HepG2 (cell line): Measurements from ENCODE around the gene AMIGO1. TPM values are rescaled to one million over a fixed set of nuclear protein-coding genes. Genes with fewer than 3 reads are reported as not detected.

ENCODE experiments used
- FLYWCH1 ChIP-seq: sonication (generic); formaldehyde crosslinking; IDR thresholded peaks from 2 replicates; pipeline ENCODE4 v1.8.1; 2023; ENCODE audit warnings: mild to moderate bottlenecking, missing genetic modification reagents
- HMG20A ChIP-seq: IDR thresholded peaks from 2 replicates; pipeline ENCODE4 v1.6.1; 2016; ENCODE audit warnings: borderline replicate concordance
- HOXD1 ChIP-seq: sonication (generic); formaldehyde crosslinking; IDR thresholded peaks from 2 replicates; pipeline ENCODE4 v1.5.0; 2020; ENCODE audit warnings: missing genetic modification reagents
- KDM3A ChIP-seq: IDR thresholded peaks from 2 replicates; pipeline ENCODE4 v1.6.1; 2018; ENCODE audit warnings: low read depth, missing compliant biosample characterization
- RORA ChIP-seq: sonication (generic); formaldehyde crosslinking; IDR thresholded peaks from 2 replicates; pipeline ENCODE4 v1.5.0; 2020; ENCODE audit warnings: mild to moderate bottlenecking, missing genetic modification reagents, moderate library complexity
- RXRA ChIP-seq: sonication (generic); formaldehyde crosslinking; IDR thresholded peaks from 2 replicates; pipeline ENCODE4 v1.5.1; 2020; ENCODE audit warnings: missing genetic modification reagents
- SOX6 ChIP-seq, 2 experiments: fragments of 450-650 bp in 1 of 2; sonication (generic) in 1 of 2; formaldehyde crosslinking in 1 of 2; IDR thresholded peaks; 2 replicates each; pipeline versions ENCODE4 v1.4.0 to v1.6.1; 2017 to 2020; ENCODE audit warnings: antibody characterized with exemption in 1 of 2, mild to moderate bottlenecking in 1 of 2, missing genetic modification reagents in 1 of 2
- THYN1 ChIP-seq: sonication (generic); formaldehyde crosslinking; IDR thresholded peaks from 2 replicates; pipeline ENCODE4 v1.8.1; 2023; ENCODE audit warnings: low read depth, mild to moderate bottlenecking, moderate library complexity, missing genetic modification reagents, borderline replicate concordance
- ZBTB3 ChIP-seq: sonication (generic); formaldehyde crosslinking; IDR thresholded peaks from 2 replicates; pipeline ENCODE4 v1.4.0; 2020; ENCODE audit warnings: low read depth, mild to moderate bottlenecking, moderate library complexity, missing genetic modification reagents, borderline replicate concordance
- ZSCAN20 ChIP-seq: sonication (generic); formaldehyde crosslinking; IDR thresholded peaks from 2 replicates; pipeline ENCODE4 v1.4.0; 2020; ENCODE audit warnings: missing genetic modification reagents, mild to moderate bottlenecking, borderline replicate concordance
- polyA plus RNA-seq, 8 experiments: library from polyadenylated mRNA; depleted of rRNA in 3 of 8; stranded (reverse) in 7 of 8; unstranded in 1 of 8; fragments of >200 nt; fragmentation: Illumina TruSeq in 4 of 8; extraction: Trizol in 4 of 8; gene quantifications; 2 replicates each; pipeline versions ENCODE4 v1.2.1 to v1.2.3, GENCODE V29; 2011 to 2016; ENCODE audit warnings: low read depth in 4 of 8, missing spikeins in 1 of 8, mixed read lengths in 1 of 8; ENCODE audit not compliant: insufficient read depth in 1 of 8
- total RNA-seq, 5 experiments: library from RNA; depleted of rRNA; stranded (reverse); fragments of >200 nt; fragmentation: Illumina TruSeq; extraction: Trizol; gene quantifications; 2 replicates each; pipeline ENCODE4 v1.2.3, GENCODE V29; 2016; ENCODE audit warnings: low read depth in 1 of 5
- TF ChIP-seq, protein P1 (sequence below): sonication (generic); formaldehyde crosslinking; conservative IDR thresholded peaks from 2 replicates; pipeline ENCODE4 v1.4.0; 2020; ENCODE audit warnings: missing genetic modification reagents
- TF ChIP-seq, protein P2 (sequence below): sonication (generic); formaldehyde crosslinking; IDR thresholded peaks from 2 replicates; pipeline ENCODE4 v1.4.0; 2020; ENCODE audit warnings: mild to moderate bottlenecking, missing genetic modification reagents
- TF ChIP-seq, protein P3 (sequence below): sonication (generic); formaldehyde crosslinking; IDR thresholded peaks from 2 replicates; pipeline ENCODE4 v1.4.0; 2020; ENCODE audit warnings: mild to moderate bottlenecking, missing genetic modification reagents
- TF ChIP-seq, protein P4 (sequence below): sonication (generic); formaldehyde crosslinking; IDR thresholded peaks from 2 replicates; pipeline ENCODE4 v1.8.1; 2023; ENCODE audit warnings: mild to moderate bottlenecking, moderate library complexity, missing genetic modification reagents
- TF ChIP-seq, protein P5 (sequence below): sonication (generic); formaldehyde crosslinking; IDR thresholded peaks from 2 replicates; pipeline ENCODE4 v1.4.0; 2020; ENCODE audit warnings: missing genetic modification reagents
- TF ChIP-seq, protein P6 (sequence below): IDR thresholded peaks from 2 replicates; pipeline ENCODE4 v1.6.1; 2016; ENCODE audit warnings: missing compliant biosample characterization, missing genetic modification reagents, borderline replicate concordance

AMIGO1 gene
- total and polyA plus RNA-seq, 2 of the 13 experiments (the other 11 are each of a cell fraction or from before 2014, with no cell fraction given): 0.40 to 1.3 TPM

DNA sequence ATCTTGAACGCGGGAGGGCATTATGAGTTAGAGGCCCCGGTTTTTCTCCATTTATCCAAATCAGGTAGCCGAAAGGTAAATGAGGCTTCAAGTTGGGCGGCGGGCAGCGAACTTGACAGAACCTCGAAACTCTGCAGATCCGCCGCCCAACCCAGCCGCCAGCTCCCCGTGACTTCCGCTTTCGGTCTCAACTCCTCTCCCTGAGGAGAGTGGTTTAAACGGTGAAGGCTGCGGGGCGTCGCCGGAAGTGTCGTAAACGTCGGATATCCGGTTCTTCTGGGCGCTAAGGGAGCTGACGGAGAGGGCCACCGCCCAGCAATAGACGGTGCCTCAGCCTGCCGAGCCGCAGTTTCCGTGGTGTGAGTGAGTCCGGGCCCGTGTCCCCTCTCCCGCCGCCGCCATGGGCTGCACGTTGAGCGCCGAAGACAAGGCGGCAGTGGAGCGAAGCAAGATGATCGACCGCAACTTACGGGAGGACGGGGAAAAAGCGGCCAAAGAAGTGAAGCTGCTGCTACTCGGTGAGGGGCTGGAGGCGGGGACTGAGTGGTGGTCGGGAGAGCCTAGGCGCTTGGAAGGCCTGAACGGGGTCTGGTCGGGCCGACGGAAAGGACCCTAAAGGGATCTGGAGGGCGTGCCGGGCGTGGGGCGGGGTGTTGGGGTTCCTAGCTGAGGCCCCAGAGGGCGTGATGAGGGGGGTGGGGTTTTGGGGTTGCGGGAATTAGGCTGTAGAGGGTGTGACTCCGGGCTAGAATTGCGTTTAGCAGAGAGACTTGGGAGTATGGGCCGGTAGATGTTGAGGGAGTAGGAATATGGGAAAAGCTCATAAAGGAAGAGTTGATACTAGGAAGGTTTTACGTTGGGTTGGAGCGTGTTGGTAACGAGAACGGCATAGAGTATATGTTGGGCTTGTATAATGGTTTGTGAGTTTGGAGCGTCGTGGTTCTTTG, 39.1 kb upstream of the AMIGO1 start, which contains the start of gene GNAI3 (continued):
- TF ChIP-seq FLYWCH1 (CRISPR knock-in tag): no peak
- TF ChIP-seq, protein P1, sequence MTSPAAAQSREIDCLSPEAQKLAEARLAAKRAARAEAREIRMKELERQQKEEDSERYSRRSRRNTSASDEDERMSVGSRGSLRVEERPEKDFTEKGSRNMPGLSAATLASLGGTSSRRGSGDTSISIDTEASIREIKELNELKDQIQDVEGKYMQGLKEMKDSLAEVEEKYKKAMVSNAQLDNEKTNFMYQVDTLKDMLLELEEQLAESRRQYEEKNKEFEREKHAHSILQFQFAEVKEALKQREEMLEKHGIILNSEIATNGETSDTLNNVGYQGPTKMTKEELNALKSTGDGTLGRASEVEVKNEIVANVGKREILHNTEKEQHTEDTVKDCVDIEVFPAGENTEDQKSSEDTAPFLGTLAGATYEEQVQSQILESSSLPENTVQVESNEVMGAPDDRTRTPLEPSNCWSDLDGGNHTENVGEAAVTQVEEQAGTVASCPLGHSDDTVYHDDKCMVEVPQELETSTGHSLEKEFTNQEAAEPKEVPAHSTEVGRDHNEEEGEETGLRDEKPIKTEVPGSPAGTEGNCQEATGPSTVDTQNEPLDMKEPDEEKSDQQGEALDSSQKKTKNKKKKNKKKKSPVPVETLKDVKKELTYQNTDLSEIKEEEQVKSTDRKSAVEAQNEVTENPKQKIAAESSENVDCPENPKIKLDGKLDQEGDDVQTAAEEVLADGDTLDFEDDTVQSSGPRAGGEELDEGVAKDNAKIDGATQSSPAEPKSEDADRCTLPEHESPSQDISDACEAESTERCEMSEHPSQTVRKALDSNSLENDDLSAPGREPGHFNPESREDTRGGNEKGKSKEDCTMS (CRISPR knock-in tag): no peak
- TF ChIP-seq RXRA: no peak; the same call in none of the 2 replicates
- no peak for TF ChIP-seq HMG20A (CRISPR knock-in tag)
- TF ChIP-seq, protein P2, sequence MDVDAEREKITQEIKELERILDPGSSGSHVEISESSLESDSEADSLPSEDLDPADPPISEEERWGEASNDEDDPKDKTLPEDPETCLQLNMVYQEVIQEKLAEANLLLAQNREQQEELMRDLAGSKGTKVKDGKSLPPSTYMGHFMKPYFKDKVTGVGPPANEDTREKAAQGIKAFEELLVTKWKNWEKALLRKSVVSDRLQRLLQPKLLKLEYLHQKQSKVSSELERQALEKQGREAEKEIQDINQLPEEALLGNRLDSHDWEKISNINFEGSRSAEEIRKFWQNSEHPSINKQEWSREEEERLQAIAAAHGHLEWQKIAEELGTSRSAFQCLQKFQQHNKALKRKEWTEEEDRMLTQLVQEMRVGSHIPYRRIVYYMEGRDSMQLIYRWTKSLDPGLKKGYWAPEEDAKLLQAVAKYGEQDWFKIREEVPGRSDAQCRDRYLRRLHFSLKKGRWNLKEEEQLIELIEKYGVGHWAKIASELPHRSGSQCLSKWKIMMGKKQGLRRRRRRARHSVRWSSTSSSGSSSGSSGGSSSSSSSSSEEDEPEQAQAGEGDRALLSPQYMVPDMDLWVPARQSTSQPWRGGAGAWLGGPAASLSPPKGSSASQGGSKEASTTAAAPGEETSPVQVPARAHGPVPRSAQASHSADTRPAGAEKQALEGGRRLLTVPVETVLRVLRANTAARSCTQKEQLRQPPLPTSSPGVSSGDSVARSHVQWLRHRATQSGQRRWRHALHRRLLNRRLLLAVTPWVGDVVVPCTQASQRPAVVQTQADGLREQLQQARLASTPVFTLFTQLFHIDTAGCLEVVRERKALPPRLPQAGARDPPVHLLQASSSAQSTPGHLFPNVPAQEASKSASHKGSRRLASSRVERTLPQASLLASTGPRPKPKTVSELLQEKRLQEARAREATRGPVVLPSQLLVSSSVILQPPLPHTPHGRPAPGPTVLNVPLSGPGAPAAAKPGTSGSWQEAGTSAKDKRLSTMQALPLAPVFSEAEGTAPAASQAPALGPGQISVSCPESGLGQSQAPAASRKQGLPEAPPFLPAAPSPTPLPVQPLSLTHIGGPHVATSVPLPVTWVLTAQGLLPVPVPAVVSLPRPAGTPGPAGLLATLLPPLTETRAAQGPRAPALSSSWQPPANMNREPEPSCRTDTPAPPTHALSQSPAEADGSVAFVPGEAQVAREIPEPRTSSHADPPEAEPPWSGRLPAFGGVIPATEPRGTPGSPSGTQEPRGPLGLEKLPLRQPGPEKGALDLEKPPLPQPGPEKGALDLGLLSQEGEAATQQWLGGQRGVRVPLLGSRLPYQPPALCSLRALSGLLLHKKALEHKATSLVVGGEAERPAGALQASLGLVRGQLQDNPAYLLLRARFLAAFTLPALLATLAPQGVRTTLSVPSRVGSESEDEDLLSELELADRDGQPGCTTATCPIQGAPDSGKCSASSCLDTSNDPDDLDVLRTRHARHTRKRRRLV: no peak
- TF ChIP-seq, protein P3, sequence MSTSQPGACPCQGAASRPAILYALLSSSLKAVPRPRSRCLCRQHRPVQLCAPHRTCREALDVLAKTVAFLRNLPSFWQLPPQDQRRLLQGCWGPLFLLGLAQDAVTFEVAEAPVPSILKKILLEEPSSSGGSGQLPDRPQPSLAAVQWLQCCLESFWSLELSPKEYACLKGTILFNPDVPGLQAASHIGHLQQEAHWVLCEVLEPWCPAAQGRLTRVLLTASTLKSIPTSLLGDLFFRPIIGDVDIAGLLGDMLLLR: 0 out of 2 replicates have a peak, but pooled peaks have one; percentile 65
- TF ChIP-seq, protein P4, sequence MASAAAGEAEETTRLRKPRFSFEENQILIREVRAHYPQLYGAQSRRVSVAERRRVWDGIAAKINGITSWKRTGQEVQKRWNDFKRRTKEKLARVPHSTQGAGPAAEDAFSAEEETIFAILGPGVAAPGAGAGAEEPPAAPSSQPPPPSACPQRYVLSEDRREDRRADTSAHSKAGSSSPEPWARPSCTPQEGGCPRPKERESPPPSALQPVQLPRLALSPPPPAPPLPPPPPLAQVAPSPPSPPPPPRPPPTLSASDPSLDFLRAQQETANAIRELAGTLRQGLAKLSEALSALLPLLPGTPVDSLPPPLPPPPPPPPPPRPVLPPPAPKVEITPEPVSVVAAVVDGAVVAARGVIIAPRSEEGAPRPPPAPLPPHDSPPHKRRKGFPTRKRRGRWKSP: peak; percentile 69; the same call in 1 of the 2 replicates
- no peak for TF ChIP-seq RORA
- TF ChIP-seq THYN1 (CRISPR knock-in tag): no peak
- no peak; the same call in 1 of the 2 replicates for TF ChIP-seq ZSCAN20
- TF ChIP-seq ZBTB3: peak; percentile 25; the same call in 1 of the 2 replicates
- no peak for TF ChIP-seq SOX6 (IDR thresholded peaks at IDR 0.05)
- peak; percentile 51 for TF ChIP-seq SOX6 (CRISPR knock-in tag; IDR thresholded peaks at IDR 0.05)
- TF ChIP-seq, protein P5, sequence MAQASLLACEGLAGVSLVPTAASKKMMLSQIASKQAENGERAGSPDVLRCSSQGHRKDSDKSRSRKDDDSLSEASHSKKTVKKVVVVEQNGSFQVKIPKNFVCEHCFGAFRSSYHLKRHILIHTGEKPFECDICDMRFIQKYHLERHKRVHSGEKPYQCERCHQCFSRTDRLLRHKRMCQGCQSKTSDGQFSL (CRISPR knock-in tag): no peak
- peak; percentile 53; the same call in 1 of the 2 replicates for TF ChIP-seq KDM3A (CRISPR knock-in tag)
- TF ChIP-seq, protein P6, sequence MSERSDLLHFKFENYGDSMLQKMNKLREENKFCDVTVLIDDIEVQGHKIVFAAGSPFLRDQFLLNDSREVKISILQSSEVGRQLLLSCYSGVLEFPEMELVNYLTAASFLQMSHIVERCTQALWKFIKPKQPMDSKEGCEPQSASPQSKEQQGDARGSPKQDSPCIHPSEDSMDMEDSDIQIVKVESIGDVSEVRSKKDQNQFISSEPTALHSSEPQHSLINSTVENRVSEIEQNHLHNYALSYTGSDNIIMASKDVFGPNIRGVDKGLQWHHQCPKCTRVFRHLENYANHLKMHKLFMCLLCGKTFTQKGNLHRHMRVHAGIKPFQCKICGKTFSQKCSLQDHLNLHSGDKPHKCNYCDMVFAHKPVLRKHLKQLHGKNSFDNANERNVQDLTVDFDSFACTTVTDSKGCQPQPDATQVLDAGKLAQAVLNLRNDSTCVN: peak; percentile 63; the same call in 1 of the 2 replicates
- TF ChIP-seq HOXD1 (CRISPR knock-in tag): no peak
